Fibroblast of lung (primary cell): ENCODE data around the gene MEIOB. TPM values are rescaled to one million over a fixed set of nuclear protein-coding genes. Genes with fewer than 3 reads are reported as not detected.

ENCODE experiments used
- DNase-seq, 2 donors: peaks; one replicate each; pipeline versions ENCODE4 v3.0.0 to v3.0.0-alpha.2; 2010; ENCODE audit warnings: low read depth in 2 of 2
- H2AFZ ChIP-seq: 2 replicates; pipeline ENCODE4 v1.5.1; 2012; ENCODE audit warnings: low read length, control low read depth, inconsistent platforms
- H3K27ac ChIP-seq: 2 replicates; pipeline ENCODE4 v1.5.1; 2011; ENCODE audit warnings: low read length, control low read depth; ENCODE audit not compliant: insufficient read depth
- H3K27me3 ChIP-seq: 2 replicates; pipeline ENCODE4 v1.5.1; 2011; ENCODE audit warnings: mild to moderate bottlenecking, low read length; ENCODE audit not compliant: control insufficient read depth, insufficient read depth
- H3K36me3 ChIP-seq: 2 replicates; pipeline ENCODE4 v1.5.1; 2011; ENCODE audit warnings: low read length; ENCODE audit not compliant: control insufficient read depth, insufficient read depth
- H3K4me1 ChIP-seq: 2 replicates; pipeline ENCODE4 v1.5.1; 2011; ENCODE audit warnings: low read length; ENCODE audit not compliant: control insufficient read depth, insufficient read depth; ENCODE audit errors: extremely low read depth
- H3K4me2 ChIP-seq: 2 replicates; pipeline ENCODE4 v1.5.1; 2011; ENCODE audit warnings: low read length, control low read depth; ENCODE audit not compliant: insufficient read depth; ENCODE audit errors: extremely low read depth
- H3K4me3 ChIP-seq, 4 experiments: fragments of 200-600 bp in 1 of 4; sonication (generic) in 1 of 4; replicated peaks in 1 of 4; 2 replicates each; pipeline ENCODE4 v1.5.1; 2011 to 2016; ENCODE audit warnings: low read length in 4 of 4, low read depth in 3 of 4, mild to moderate bottlenecking in 3 of 4, control low read depth in 2 of 4, inconsistent platforms in 1 of 4, mixed read lengths in 1 of 4; ENCODE audit not compliant: insufficient read depth in 1 of 4; ENCODE audit errors: control extremely low read depth in 1 of 4
- H3K79me2 ChIP-seq: 2 replicates; pipeline ENCODE4 v1.5.1; 2012; ENCODE audit warnings: mild to moderate bottlenecking, low read length, inconsistent platforms; ENCODE audit not compliant: control insufficient read depth, insufficient read depth
- H3K9ac ChIP-seq: 2 replicates; pipeline ENCODE4 v1.5.1; 2011; ENCODE audit warnings: mild to moderate bottlenecking, low read length, control low read depth; ENCODE audit not compliant: insufficient read depth
- H3K9me3 ChIP-seq: 2 replicates; pipeline ENCODE4 v1.5.1; 2012; ENCODE audit warnings: low read depth, low read length; ENCODE audit not compliant: control insufficient read depth, insufficient read depth
- H4K20me1 ChIP-seq: 2 replicates; pipeline ENCODE4 v1.5.1; 2011; ENCODE audit warnings: low read length; ENCODE audit not compliant: control insufficient read depth, insufficient read depth; ENCODE audit errors: extremely low read depth
- EZH2 ChIP-seq: IDR thresholded peaks from 2 replicates; pipeline ENCODE4 v1.5.1; 2012; ENCODE audit warnings: low read length, control low read depth, mild to moderate bottlenecking; ENCODE audit errors: missing control alignments
- polyA plus RNA-seq, 2 donors: library from polyadenylated mRNA; depleted of rRNA in 1 of 2; stranded (reverse) in 1 of 2; unstranded in 1 of 2; fragments of >200 nt; gene quantifications; 2 replicates each; pipeline ENCODE4 v1.2.1, GENCODE V29; 2011 to 2012; ENCODE audit warnings: missing spikeins in 1 of 2
- total RNA-seq: library from RNA; depleted of rRNA; stranded (reverse); fragments of >200 nt; gene quantifications from 2 replicates; pipeline ENCODE4 v1.2.1, GENCODE V29; 2014
- TF ChIP-seq, protein P1 (sequence below), 2 donors: IDR thresholded peaks in 1 of 2; conservative IDR thresholded peaks in 1 of 2; 1 replicate in 1 of 2; 2 replicates in 1 of 2; pipeline ENCODE4 v1.5.1; 2011 to 2012; ENCODE audit warnings: low read length in 2 of 2, control low read depth in 1 of 2, inconsistent platforms in 1 of 2, low read depth in 1 of 2, mild to moderate bottlenecking in 1 of 2

MEIOB gene
- total and polyA plus RNA-seq, 2 donors (not counting 1 experiment from before 2014, with no cell fraction given) = not detected

DNA sequence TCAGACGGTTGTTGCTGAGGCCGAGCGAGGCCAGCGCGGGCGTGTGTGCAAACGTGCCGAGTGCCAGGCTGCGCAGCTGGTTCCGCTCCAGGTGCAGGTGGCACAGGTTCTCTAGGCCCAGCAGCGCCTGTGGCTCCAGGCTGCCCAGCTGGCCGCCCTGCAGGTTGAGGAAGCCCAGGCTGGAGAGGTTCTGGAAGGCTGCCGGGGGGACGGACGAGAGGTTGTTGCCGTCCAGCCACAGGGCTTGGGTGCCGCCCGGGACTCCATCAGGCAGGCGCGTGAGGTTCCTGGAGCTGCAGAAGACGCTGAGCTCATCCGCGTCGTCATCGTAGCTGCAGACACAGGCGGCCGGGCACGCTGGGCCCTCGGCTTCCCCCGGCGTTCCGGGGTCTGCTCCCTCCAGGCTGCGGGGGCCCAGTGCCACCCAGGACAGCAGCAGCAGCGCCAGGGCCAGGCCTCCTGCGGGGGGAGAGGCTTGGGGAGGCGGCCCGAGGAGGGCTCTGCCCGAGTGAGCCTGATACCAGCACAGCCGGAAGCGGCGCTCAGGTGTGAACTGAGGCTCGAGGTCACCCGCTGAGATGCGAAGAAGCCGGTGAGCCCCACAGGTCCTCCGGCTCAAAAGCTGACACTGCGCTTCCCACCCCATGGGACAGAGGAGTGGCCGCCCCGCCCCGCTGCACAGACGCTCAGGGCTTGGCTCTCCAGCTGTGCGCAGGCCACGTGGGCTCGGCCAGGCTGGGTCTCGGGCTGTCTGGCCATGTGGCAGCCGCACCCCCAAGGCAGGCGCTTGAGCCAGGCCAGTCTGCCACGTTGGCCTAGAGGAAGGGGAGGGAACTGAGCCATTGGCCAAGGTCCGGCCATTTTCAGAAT lies 79.8 kb downstream of the MEIOB start:
- no peak overlapping the region for H2AFZ ChIP-seq
- no peak overlapping the region for H3K4me2 ChIP-seq
- no peak for TF ChIP-seq EZH2
- TF ChIP-seq, protein P1, sequence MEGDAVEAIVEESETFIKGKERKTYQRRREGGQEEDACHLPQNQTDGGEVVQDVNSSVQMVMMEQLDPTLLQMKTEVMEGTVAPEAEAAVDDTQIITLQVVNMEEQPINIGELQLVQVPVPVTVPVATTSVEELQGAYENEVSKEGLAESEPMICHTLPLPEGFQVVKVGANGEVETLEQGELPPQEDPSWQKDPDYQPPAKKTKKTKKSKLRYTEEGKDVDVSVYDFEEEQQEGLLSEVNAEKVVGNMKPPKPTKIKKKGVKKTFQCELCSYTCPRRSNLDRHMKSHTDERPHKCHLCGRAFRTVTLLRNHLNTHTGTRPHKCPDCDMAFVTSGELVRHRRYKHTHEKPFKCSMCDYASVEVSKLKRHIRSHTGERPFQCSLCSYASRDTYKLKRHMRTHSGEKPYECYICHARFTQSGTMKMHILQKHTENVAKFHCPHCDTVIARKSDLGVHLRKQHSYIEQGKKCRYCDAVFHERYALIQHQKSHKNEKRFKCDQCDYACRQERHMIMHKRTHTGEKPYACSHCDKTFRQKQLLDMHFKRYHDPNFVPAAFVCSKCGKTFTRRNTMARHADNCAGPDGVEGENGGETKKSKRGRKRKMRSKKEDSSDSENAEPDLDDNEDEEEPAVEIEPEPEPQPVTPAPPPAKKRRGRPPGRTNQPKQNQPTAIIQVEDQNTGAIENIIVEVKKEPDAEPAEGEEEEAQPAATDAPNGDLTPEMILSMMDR (conservative IDR thresholded peaks at IDR 0.05 in 1 of 2, IDR thresholded peaks at IDR 0.05 in 1 of 2; ENCODE audit: low read depth in 1 of 2, low read length in 2 of 2) = no peak
- H3K9me3 ChIP-seq = no peaks in the 10 kb centered on the region
- H4K20me1 ChIP-seq = no peaks in the 10 kb centered on the region
- no peaks in the 10 kb centered on the region for H3K4me1 ChIP-seq
- H3K4me3 ChIP-seq = no peak overlapping the region
- no peaks in the 10 kb centered on the region for H3K79me2 ChIP-seq
- no peaks in the 10 kb centered on the region for H3K27me3 ChIP-seq
- DNase-seq = no peak
- H3K9ac ChIP-seq = no peak overlapping the region
- peaks cover 14% of the 10 kb centered on the region for H3K36me3 ChIP-seq
- H3K27ac ChIP-seq = no peak overlapping the region

DNA sequence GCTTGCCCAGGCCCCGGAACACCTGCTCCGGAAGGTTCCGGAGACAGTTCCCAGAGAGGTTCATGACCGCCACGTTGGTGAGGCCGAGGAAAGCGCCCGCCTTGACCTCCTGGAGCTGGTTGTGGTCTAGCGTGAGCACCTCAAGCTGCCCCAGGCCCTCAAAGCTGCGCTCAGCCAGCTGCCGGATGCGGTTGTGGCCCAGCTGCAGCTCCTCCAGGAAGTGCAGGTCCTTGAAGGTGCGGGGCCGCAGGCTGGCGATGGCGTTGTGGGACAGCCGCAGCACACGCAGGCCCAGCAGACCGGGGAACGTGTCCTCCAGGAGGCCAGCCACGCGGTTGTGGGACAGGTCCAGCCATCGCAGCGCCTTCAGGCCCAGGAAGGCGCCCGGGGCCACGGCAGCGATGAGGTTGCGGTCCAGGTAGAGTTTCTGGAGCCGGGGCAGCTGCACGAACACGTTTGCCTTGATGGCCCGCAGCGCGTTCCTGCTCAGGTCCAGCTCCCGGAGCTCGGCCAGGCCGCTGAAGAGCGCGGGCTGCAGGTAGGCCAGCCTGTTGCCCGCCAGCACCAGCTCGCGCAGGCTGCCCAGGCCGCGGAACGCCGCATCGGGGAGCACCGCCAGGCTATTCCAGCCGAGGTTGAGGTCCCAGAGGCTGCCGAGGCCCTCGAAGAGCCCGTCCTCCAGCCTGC lies 80.6 kb downstream of the MEIOB start:
- DNase-seq = no peak

More for the DNA sequence above, 80.6 kb downstream of the MEIOB start:
- H3K27me3 ChIP-seq = no peaks in the 10 kb centered on the region
- peaks cover 5% of the 10 kb centered on the region for H3K79me2 ChIP-seq
- no peaks in the 10 kb centered on the region for H4K20me1 ChIP-seq
- no peak overlapping the region for H3K4me3 ChIP-seq
- no peak overlapping the region for H3K4me2 ChIP-seq
- no peak overlapping the region for H3K27ac ChIP-seq
- H2AFZ ChIP-seq = no peak overlapping the region
- peaks cover 17% of the 10 kb centered on the region for H3K36me3 ChIP-seq
- H3K4me1 ChIP-seq = no peaks in the 10 kb centered on the region
- no peak overlapping the region for H3K9ac ChIP-seq
- H3K9me3 ChIP-seq = no peaks in the 10 kb centered on the region
- TF ChIP-seq, protein P1 (conservative IDR thresholded peaks at IDR 0.05 in 1 of 2, IDR thresholded peaks at IDR 0.05 in 1 of 2; ENCODE audit: low read depth in 1 of 2, low read length in 2 of 2) = no peak
- TF ChIP-seq EZH2 = no peak
